Common myeloid progenitor, CD34-positive (primary cell): ENCODE measurements around the gene BBS9.
A peak's percentile ranks its signal among the peaks of the same experiment; 100 is the strongest.

Experiments used
- CTCF ChIA-PET: fragments of 350-600 bp; sonication (Branson Sonifier 250); formaldehyde crosslinking; loops from one replicate; lab custom pipeline; 2021; ENCODE audit warnings: antibody characterized with exemption; lab: Charles Lee
- POLR2A ChIA-PET: fragments of 350-600 bp; sonication (Branson Sonifier 250); formaldehyde crosslinking; loops from one replicate; lab custom pipeline; 2021; ENCODE audit warnings: antibody characterized with exemption; lab: Charles Lee
- DNase-seq, 3 donors: peaks; one replicate each; pipeline versions ENCODE4 v3.0.0 to v3.0.0-alpha.2; 2013
- H3K27ac ChIP-seq, 2 experiments: 1 replicate in 1 of 2; 2 replicates in 1 of 2; pipeline ENCODE4 v1.7.0; 2013; ENCODE audit warnings: inconsistent platforms in 2 of 2, low read length in 2 of 2, mild to moderate bottlenecking in 2 of 2, low read depth in 1 of 2, moderate library complexity in 1 of 2; ENCODE audit not compliant: severe bottlenecking in 2 of 2, insufficient read depth in 1 of 2, poor library complexity in 1 of 2
- H3K27me3 ChIP-seq, 5 experiments: replicated peaks in 2 of 5; 1 replicate in 3 of 5; 2 replicates in 2 of 5; pipeline versions ENCODE4 v1.6.1 to v1.7.0; 2013; ENCODE audit warnings: low read length in 4 of 5, mild to moderate bottlenecking in 2 of 5, moderate library complexity in 2 of 5, inconsistent platforms in 1 of 5; ENCODE audit not compliant: insufficient read depth in 5 of 5, control insufficient read depth in 4 of 5
- H3K36me3 ChIP-seq, 4 experiments: 1 replicate in 2 of 4; 2 replicates in 2 of 4; pipeline versions ENCODE4 v1.6.1 to v1.7.0; 2013; ENCODE audit warnings: low read length in 3 of 4, control low read depth in 1 of 4, mild to moderate bottlenecking in 1 of 4; ENCODE audit not compliant: control insufficient read depth in 4 of 4, insufficient read depth in 4 of 4
- H3K4me1 ChIP-seq, 4 experiments: 1 replicate in 3 of 4; 2 replicates in 1 of 4; pipeline versions ENCODE4 v1.6.1 to v1.7.1; 2013; ENCODE audit warnings: low read length in 3 of 4, mild to moderate bottlenecking in 3 of 4, control low read depth in 1 of 4, inconsistent platforms in 1 of 4, moderate library complexity in 1 of 4; ENCODE audit not compliant: control insufficient read depth in 4 of 4, insufficient read depth in 4 of 4; ENCODE audit errors: control extremely low read depth in 1 of 4
- H3K4me3 ChIP-seq, 7 experiments: 1 replicate in 4 of 7; 2 replicates in 3 of 7; pipeline versions ENCODE4 v1.5.1 to v1.7.0; 2013; ENCODE audit warnings: mild to moderate bottlenecking in 7 of 7, low read length in 6 of 7, moderate library complexity in 6 of 7, inconsistent platforms in 2 of 7, low read depth in 2 of 7, control low read depth in 1 of 7; ENCODE audit not compliant: insufficient read depth in 4 of 7, control insufficient read depth in 1 of 7; ENCODE audit errors: extremely low read depth in 1 of 7
- H3K9me3 ChIP-seq, 5 experiments: 1 replicate in 4 of 5; 2 replicates in 1 of 5; pipeline versions ENCODE4 v1.6.1 to v1.7.1; 2013; ENCODE audit warnings: low read length in 4 of 5, mild to moderate bottlenecking in 2 of 5, inconsistent platforms in 1 of 5, low read depth in 1 of 5, moderate library complexity in 1 of 5; ENCODE audit not compliant: control insufficient read depth in 4 of 5, insufficient read depth in 2 of 5; ENCODE audit errors: control extremely low read depth in 1 of 5
- WGBS: methylation state at CpG from one replicate; pipeline ENCODE4 v1.1.5; 2013; ENCODE audit not compliant: insufficient coverage; 5-methylcytosine and 5-hydroxymethylcytosine counted together

Gene BBS9

GRCh38 chr7:33107136-33108066 is 22.0 kb upstream of the BBS9 start:
- Histone ChIP-seq H3K36me3 (peaks cover 3 to 15% (median 13%) of the 10 kb centered on the region in 4 experiments), H3K27ac (no peak overlapping the region), H3K4me1 (peaks cover 15 to 31% (median 21%) of the 10 kb centered on the region in 4 experiments), H3K4me3 (peak overlapping the region in 6 of 7 experiments; percentile 83 to 98 (median 92)), H3K9me3 (no peaks in the 10 kb centered on the region), H3K27me3 (no peaks in the 10 kb centered on the region)
- CTCF ChIA-PET: interaction anchor here (0.6 to 5.3 kb wide), 42 partner anchors 8 to 608 kb away, joined by 3 to 51 read pairs (median 4); partner anchors contain the start of genes BBS9, FKBP9 and NT5C3A
- POLR2A ChIA-PET: no interaction called here
- peak; percentile 73 to 80 (median 78) for DNase-seq
- WGBS: 45% methylated on average over 5 of the region's 7 CpGs

- Histone ChIP-seq H3K4me3 (peak overlapping the region; percentile 83 to 98 (median 91)), H3K27me3 (no peaks in the 10 kb centered on the region), H3K27ac (peak overlapping the region; percentile 75 to 82), H3K4me1 (peaks cover 15 to 31% (median 21%) of the 10 kb centered on the region in 4 experiments), H3K9me3 (no peaks in the 10 kb centered on the region), H3K36me3 (peaks cover 0 to 4% (median 2%) of the 10 kb centered on the region in 4 experiments)
- WGBS: 1% methylated on average over 7 of the region's 10 CpGs
- POLR2A ChIA-PET: interaction anchor here (0.7 kb wide), 1 partner anchor 170 kb away, joined by 5 read pairs; no protein-coding TSS in a partner anchor
- peak; percentile 57 to 75 (median 68) for DNase-seq
- CTCF ChIA-PET: interaction anchor here (0.8 to 5.3 kb wide), 36 partner anchors 9 to 609 kb away, joined by 3 to 51 read pairs (median 6); partner anchors contain the start of genes BBS9, FKBP9 and NT5C3A
These were observed 20.8 kb upstream of the BBS9 start for GRCh38 chr7:33108554-33109004.

GRCh38 chr7:33109005-33109757 is 20.2 kb upstream of the BBS9 start, which contains the start of gene RP9:
RP9 (minus strand) TSS chr7:33109404; CDS start chr7:33109372, 32 bp downstream.
- H3K4me3 ChIP-seq: peak within 1 kb of the TSS; percentile 83 to 98 (median 91)
- peaks cover 0 to 3% (median under 1%) of the 10 kb centered on the region in 4 experiments for H3K36me3 ChIP-seq
- peaks cover 15 to 31% (median 21%) of the 10 kb centered on the region in 4 experiments for H3K4me1 ChIP-seq
- ChIA-PET CTCF (interaction anchor here (0.8 to 5.3 kb wide), 31 partner anchors 10 to 344 kb away, joined by 3 to 51 read pairs (median 4); partner anchors contain the start of genes BBS9 and NT5C3A), POLR2A (interaction anchor here (0.7 kb wide), 1 partner anchor 171 kb away, joined by 5 read pairs; no protein-coding TSS in a partner anchor)
- peak within 1 kb of the TSS; percentile 75 to 82 for H3K27ac ChIP-seq
- WGBS: under 1% methylated on average over 89 of the region's 100 CpGs
- DNase-seq: peak; percentile 84 to 92 (median 89)
- H3K27me3 ChIP-seq: no peaks in the 10 kb centered on the region
- H3K9me3 ChIP-seq: no peaks in the 10 kb centered on the region

GRCh38 chr7:33109758-33110238 is 19.6 kb upstream of the BBS9 start:
- Histone ChIP-seq H3K9me3 (no peaks in the 10 kb centered on the region), H3K36me3 (peaks cover 0 to 2% (median 0%) of the 10 kb centered on the region in 4 experiments), H3K4me1 (peaks cover 15 to 31% (median 21%) of the 10 kb centered on the region in 4 experiments), H3K4me3 (peak overlapping the region; percentile 48 to 98 (median 77)), H3K27me3 (no peaks in the 10 kb centered on the region), H3K27ac (no peak overlapping the region)
- 34% methylated on average over 6 of the region's 11 CpGs for WGBS
- peak in 2 of 3 donors; percentile 12 to 14 for DNase-seq
- ChIA-PET CTCF (interaction anchor here (0.6 to 5.3 kb wide), 14 partner anchors 10 to 740 kb away, joined by 3 to 51 read pairs (median 3); partner anchors contain the start of gene BBS9), POLR2A (interaction anchor here (0.5 kb wide), 1 partner anchor 18 kb away, joined by 4 read pairs; no protein-coding TSS in a partner anchor)

- Histone ChIP-seq H3K27ac (no peak overlapping the region), H3K9me3 (no peaks in the 10 kb centered on the region), H3K4me1 (peaks cover 15 to 27% (median 21%) of the 10 kb centered on the region in 4 experiments), H3K36me3 (no peaks in the 10 kb centered on the region), H3K27me3 (no peaks in the 10 kb centered on the region), H3K4me3 (no peak overlapping the region)
- DNase-seq: no peak
- ChIA-PET POLR2A (no interaction called here), CTCF (interaction anchor here (5.2 kb wide), 1 partner anchor 266 kb away, joined by 51 read pairs; no protein-coding TSS in a partner anchor)
- WGBS: 94% methylated on average over 3 of the region's 3 CpGs
These were observed 17.8 kb upstream of the BBS9 start for GRCh38 chr7:33111614-33112013.

- no peaks in the 10 kb centered on the region for H3K36me3 ChIP-seq
- ChIA-PET POLR2A (no interaction called here), CTCF (no interaction called here)
- no peak overlapping the region for H3K27ac ChIP-seq
- no peak overlapping the region for H3K4me3 ChIP-seq
- DNase-seq: no peak
- no peaks in the 10 kb centered on the region for H3K27me3 ChIP-seq
- peaks cover 0 to 6% (median 0%) of the 10 kb centered on the region in 5 experiments for H3K9me3 ChIP-seq
- peaks cover 0 to 3% (median 2%) of the 10 kb centered on the region in 4 experiments for H3K4me1 ChIP-seq
These were observed 14.4 kb upstream of the BBS9 start for GRCh38 chr7:33114976-33115375.
